Urothelium cell line (cell line): Measurements from ENCODE around the gene SHKBP1.
"Not testable (repeated sequence)": the region's sequence is repeated elsewhere in the genome, so short reads cannot be mapped to it uniquely, and the experiment has no call there.

Experiments
- DNase-seq: peaks from one replicate; pipeline ENCODE4 v3.0.0; 2011; ENCODE audit warnings: low spot score, mixed read lengths
- FAIRE-seq: peaks from 2 replicates; lab custom pipeline; 2011; peaks lifted over from hg19 to GRCh38; lab: Jason Lieb, UNC

Gene SHKBP1

GRCh38 chr19:40555978-40556689 lies 20.5 kb upstream of the SHKBP1 start:
- no peak for FAIRE-seq

GRCh38 chr19:40556953-40557530 lies 19.6 kb upstream of the SHKBP1 start:
- no peak for DNase-seq
- no peak for FAIRE-seq

More at GRCh38 chr19:40555978-40556689, 20.5 kb upstream of the SHKBP1 start:
- DNase-seq: no peak

DNA sequence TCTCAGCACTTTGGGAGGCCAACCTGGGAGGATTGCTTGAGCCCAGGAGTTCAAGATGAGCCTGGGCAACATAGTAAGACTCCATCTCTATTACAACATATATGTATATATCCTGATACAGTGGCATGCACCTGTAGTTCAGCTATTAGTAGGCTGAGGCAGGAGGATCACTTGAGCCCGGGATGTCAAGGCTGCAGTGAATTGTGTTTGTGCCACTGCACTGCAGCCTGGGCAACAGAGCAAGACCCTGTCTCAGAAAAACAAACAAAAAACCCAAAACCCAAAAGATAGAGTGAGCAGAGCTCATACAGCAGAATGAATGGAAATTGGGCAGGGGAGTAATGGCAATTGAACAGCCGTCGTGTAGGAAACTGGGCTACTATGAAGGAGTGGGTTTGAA lies 17.3 kb upstream of the SHKBP1 start:
- no peak for DNase-seq
- FAIRE-seq: no peak

- DNase-seq (no peak), FAIRE-seq (no peak)
Measured at GRCh38 chr19:40560092-40560507, 16.6 kb upstream of the SHKBP1 start.

DNA sequence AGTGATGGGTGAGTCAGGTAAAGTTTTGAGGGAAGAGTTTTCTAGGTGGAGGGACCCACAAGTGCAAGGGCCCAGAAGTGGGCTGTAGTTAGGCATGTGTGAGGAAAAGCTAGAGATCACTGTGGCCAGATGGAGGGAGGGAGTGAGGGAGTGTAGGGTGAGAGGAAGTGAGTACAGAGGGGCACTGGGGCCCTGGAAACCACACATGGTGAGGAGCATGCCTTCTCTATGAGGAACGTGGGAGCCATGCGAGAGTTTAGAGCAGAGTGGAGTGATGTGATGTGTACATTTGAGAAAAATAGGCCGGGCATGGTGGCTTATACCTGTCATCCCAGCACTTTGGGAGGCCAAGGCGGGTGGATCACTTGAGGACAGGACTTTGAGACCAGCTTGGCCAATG lies 14.7 kb upstream of the SHKBP1 start:
- DNase-seq: no peak
- FAIRE-seq: no peak

DNA sequence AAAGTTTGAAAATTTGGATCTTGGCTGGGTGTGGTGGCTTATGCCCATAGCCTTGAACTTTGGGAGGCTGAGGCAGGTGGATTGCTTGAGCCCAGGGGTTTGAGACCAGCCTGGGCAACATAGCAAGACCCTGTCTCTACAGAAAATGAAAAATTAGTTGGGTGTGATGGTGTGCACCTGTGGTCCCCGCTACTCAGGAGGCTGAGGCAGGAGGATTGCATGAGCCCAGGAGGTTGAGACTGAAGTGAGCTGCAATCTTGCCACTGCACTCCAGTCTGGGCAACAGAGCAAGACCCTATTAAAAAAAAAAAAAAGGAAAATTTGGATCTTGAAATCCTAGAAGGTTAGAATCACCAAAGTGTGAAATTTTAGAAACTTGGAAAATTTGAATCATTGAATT lies 12.1 kb upstream of the SHKBP1 start:
- not testable (repeated sequence) for FAIRE-seq, DNase-seq

- FAIRE-seq: no peak
- DNase-seq: no peak
Measured at GRCh38 chr19:40565355-40565754, 11.3 kb upstream of the SHKBP1 start.

DNA sequence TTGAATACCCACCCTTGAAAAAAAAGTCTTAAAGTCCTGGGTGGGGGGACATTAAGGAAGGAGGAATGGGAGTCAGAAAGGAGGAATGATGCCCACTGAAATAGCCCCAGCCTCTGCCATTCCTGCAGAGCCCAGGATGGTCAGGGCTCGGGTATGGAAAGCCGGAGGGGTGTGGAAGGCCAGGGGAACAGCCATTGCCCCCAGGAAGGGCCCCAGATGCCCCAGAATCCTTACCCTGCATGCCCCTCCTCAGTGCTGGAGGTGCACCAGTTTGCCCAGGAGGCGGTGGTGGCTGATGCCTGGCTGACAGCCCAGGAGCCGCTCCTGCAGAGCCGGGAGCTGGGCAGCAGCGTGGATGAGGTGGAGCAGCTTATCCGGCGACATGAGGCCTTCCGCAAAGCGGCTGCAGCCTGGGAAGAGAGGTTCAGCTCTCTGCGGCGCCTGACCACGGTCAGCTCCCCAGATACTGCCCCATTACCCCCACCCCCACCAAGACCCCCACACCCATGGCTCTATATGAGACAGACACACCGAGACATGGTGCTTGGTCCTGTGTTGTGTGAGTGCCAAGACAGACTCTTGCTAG lies 10.7 kb upstream of the SHKBP1 start:
- FAIRE-seq (no peak), DNase-seq (no peak)

- no peak for DNase-seq
- no peak for FAIRE-seq
Measured at GRCh38 chr19:40567040-40567749, 9.5 kb upstream of the SHKBP1 start.

- no peak for DNase-seq
- no peak for FAIRE-seq
Measured at GRCh38 chr19:40567750-40568494, 8.8 kb upstream of the SHKBP1 start.

- DNase-seq: peak; percentile 99
- FAIRE-seq: peak; percentile 98
Measured at GRCh38 chr19:40570313-40571004, 6.2 kb upstream of the SHKBP1 start.

DNA sequence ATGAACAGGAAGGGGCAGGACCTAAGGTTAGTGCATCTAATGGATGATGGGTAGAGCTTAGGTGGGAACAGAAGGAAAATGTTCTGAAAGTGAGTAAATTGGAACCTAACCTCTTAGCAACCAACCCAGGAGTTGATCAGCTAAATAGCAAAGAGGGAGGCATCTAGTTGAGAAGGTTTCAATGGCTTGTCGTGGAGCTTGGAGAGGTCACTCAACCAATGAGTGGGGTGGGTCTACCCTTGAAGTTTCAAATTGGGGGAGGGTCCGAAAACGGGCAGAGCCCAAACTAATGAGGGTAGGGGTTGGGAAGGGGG lies 5.7 kb upstream of the SHKBP1 start:
- FAIRE-seq: no peak
- no peak for DNase-seq

DNA sequence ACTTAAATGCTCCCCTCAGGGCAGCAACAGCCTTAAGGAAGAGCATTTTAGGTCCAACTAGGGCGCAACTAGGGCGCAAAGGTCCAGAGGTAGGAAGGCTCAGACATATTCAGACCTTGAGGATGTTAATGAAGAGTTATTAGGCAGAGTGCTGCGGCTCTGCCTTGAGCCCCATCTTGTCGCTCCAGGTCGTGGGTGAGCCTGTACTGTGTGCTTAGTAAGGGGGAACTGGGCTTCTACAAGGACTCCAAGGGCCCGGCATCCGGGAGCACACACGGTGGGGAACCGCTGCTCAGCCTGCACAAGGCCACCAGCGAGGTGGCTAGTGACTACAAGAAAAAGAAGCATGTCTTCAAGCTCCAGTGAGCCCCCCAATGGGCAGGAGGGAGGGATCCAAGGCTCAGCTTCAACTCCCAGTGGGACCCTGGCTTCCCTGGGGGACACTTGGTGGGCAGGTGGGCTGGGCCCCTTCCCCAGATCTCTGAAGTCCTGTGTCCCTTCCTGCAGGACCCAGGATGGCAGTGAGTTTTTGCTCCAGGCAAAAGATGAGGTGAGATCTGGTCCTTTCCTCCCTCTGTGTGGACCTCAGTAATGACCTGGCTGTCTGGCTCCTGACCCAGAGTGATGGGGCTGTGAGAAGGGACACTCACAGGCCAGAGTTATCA lies 4.7 kb upstream of the SHKBP1 start:
- no peak for DNase-seq

DNA sequence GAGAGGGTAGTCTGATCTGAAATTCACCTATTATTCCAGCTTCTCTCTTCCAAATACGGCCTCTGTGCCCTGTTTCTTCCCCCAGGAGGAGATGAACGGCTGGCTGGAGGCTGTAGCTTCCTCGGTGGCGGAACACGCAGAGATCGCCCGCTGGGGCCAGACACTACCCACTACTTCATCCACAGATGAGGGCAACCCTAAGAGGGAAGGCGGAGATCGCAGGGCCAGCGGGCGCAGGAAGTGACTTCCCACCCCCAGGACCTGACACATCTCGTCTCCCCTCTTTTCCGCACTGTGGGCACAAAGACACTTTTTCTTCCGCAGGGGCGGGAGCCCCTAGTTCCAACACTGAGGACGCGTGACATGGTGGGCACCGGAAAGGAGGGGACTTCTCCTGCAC lies 1.3 kb upstream of the SHKBP1 start:
- DNase-seq: no peak
- FAIRE-seq: no peak

More for the DNA sequence above, 4.7 kb upstream of the SHKBP1 start:
- FAIRE-seq: no peak

GRCh38 chr19:40576151-40576584 lies 505 bp upstream of the SHKBP1 start:
- DNase-seq: peak; percentile 47
- no peak for FAIRE-seq

GRCh38 chr19:40578442-40578908 lies 1.8 kb downstream of the SHKBP1 start:
- DNase-seq (peak; percentile 52), FAIRE-seq (no peak)

DNA sequence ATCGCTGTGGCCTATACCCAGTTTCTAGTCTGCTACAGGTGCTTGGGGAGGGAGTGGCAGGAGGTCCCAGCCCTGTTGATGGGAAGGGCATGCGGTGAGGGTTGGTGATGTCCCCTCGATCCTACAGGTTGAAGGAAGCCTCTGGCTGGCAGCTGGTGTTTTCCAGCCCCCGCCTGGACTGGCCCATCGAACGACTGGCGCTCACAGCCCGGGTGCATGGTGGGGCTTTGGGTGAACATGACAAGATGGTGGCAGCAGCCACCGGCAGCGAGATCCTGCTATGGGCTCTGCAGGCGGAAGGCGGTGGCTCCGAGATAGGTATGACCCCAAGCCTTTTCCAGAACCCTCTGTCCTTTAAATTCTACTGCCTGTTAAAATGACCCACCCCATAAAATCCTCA lies 3.9 kb downstream of the SHKBP1 start:
- DNase-seq (no peak), FAIRE-seq (no peak)

DNA sequence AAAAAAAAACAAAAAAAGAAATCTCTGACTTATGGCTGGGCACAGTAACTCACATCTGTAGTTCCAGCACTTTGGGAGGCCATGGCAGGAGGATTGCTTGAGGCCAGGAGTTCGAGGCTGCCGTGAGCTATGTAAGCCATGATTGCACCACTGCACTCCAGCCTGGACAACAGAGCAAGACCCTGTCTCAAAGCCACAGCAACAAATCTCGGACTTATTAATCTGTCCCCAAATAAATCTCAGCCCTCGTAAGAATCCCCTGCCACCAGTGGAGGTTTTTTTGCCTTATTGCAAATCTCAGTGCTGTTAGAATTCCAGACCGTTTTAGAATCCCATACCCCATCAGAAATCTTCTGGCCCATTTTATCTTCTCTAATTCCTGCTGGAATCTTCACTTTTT lies 4.9 kb downstream of the SHKBP1 start:
- DNase-seq (no peak), FAIRE-seq (no peak)

DNA sequence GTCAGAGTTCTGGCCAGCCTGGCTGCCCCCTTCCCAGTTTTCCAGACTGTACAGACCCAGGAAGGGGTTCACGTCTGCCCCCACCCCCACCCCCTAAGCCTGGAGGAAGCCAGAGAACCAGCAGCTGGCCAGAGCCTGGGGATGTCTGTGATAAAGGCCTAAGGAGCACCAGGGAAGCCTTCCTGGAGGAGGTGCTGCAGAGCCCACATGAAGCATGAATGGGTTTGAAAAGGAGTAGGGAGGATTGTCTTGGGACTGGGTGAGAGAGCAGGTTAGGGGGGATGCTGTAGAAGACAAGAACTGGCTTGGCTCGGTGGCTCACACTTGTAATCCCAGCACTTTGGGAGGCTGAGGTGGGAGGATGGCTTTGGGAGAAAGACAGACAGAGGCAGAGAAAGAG lies 5.8 kb downstream of the SHKBP1 start:
- FAIRE-seq (no peak), DNase-seq (no peak)

DNA sequence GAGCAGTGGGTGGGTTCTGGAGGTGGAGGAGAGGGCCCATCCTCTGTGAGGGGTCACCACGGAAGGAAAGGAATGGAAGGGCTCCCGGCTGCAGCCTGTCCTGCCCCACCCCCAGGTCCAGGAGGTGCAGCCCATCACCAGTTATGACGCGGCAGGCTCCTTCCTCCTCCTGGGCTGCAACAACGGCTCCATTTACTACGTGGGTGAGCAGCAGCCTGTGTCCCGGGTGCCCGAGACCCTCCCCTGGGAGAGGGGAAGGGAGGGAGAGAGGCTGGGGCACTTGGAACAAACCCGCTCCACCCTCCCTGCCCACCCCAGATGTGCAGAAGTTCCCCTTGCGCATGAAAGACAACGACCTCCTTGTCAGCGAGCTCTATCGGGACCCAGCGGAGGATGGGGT lies 6.6 kb downstream of the SHKBP1 start:
- FAIRE-seq (no peak), DNase-seq (no peak)
